Activated naive CD8-positive, alpha-beta T cell (primary cell): Measurements from ENCODE around the gene GSTO2.

Experiments
- H3K27ac Mint-ChIP-seq: one replicate; pipeline ENCODE4 v1.8.0; 2021; ENCODE audit warnings: mixed read lengths
- H3K27me3 Mint-ChIP-seq: one replicate; pipeline ENCODE4 v1.8.0; 2021; ENCODE audit warnings: mixed read lengths
- H3K36me3 Mint-ChIP-seq: one replicate; pipeline ENCODE4 v1.8.0; 2021; ENCODE audit warnings: mixed read lengths
- H3K4me1 Mint-ChIP-seq: one replicate; pipeline ENCODE4 v1.8.0; 2021; ENCODE audit warnings: low read depth, mixed read lengths
- H3K4me3 Mint-ChIP-seq: one replicate; pipeline ENCODE4 v1.8.0; 2021; ENCODE audit warnings: mild to moderate bottlenecking, mixed read lengths
- H3K9me3 Mint-ChIP-seq: one replicate; pipeline ENCODE4 v1.8.0; 2021; ENCODE audit warnings: low read depth, mixed read lengths

Gene GSTO2

GRCh38 chr10:104286939-104287338, 18.0 kb downstream of the GSTO2 start:
- Mint-ChIP-seq H3K4me3 (no peak overlapping the region), H3K27me3 (peaks cover 12% of the 10 kb centered on the region)

DNA sequence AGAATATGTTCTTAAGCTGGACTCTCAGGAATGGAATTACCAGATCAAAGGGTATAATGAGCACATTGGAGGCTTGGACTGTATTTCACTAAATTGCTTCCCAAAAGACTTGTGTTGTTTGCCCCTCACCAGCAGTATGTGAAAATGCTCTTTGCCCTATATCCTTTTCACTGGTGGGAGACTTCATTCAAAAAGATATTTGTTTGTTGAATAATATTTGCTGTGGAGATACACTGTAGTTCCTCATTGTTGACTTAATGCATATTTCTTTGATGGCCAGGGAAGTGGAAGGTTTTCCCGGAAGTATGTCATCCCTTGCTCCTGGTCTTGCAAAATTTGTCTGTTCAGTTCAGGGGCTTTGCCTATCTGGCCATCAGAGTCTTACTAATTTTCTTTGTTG, 19.4 kb downstream of the GSTO2 start:
- H3K27ac Mint-ChIP-seq: no peak overlapping the region
- peaks cover 2% of the 10 kb centered on the region for H3K36me3 Mint-ChIP-seq
- no peak overlapping the region for H3K4me3 Mint-ChIP-seq
- peaks cover 12% of the 10 kb centered on the region for H3K4me1 Mint-ChIP-seq
- no peaks in the 10 kb centered on the region for H3K9me3 Mint-ChIP-seq
- peaks cover 12% of the 10 kb centered on the region for H3K27me3 Mint-ChIP-seq

More at GRCh38 chr10:104286939-104287338, 18.0 kb downstream of the GSTO2 start:
- Mint-ChIP-seq H3K4me1 (peaks cover 7% of the 10 kb centered on the region), H3K27ac (no peak overlapping the region), H3K36me3 (peaks cover 2% of the 10 kb centered on the region), H3K9me3 (no peaks in the 10 kb centered on the region)

- H3K36me3 Mint-ChIP-seq: peaks cover 2% of the 10 kb centered on the region
- H3K27me3 Mint-ChIP-seq: peaks cover 12% of the 10 kb centered on the region
- H3K27ac Mint-ChIP-seq: no peak overlapping the region
- H3K4me1 Mint-ChIP-seq: peaks cover 12% of the 10 kb centered on the region
- no peak overlapping the region for H3K4me3 Mint-ChIP-seq
- no peaks in the 10 kb centered on the region for H3K9me3 Mint-ChIP-seq
Measured at GRCh38 chr10:104291439-104291951, 22.5 kb downstream of the GSTO2 start.

DNA sequence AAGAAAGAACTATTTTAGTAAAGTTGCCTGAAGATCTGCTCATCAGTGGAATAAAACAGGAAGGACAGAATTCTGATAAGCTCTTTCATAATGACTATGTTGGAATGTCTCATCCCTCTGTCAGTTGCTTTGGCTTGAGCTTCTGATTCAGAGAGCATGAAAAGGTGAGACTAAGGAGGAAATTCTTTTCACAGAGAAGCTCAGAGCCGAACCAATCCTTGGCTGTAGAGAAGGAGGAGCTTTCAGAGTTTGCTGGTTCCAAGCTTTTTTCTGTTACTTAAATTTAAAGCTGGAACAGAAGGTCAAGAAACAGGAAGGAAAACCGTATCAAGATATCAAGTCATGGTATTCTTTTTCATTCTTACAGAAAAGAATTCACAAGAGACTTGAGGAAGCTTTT, 24.0 kb downstream of the GSTO2 start:
- no peak overlapping the region for H3K27ac Mint-ChIP-seq
- H3K36me3 Mint-ChIP-seq: no peaks in the 10 kb centered on the region
- peaks cover 12% of the 10 kb centered on the region for H3K27me3 Mint-ChIP-seq
- no peaks in the 10 kb centered on the region for H3K9me3 Mint-ChIP-seq
- peaks cover 12% of the 10 kb centered on the region for H3K4me1 Mint-ChIP-seq
- no peak overlapping the region for H3K4me3 Mint-ChIP-seq

DNA sequence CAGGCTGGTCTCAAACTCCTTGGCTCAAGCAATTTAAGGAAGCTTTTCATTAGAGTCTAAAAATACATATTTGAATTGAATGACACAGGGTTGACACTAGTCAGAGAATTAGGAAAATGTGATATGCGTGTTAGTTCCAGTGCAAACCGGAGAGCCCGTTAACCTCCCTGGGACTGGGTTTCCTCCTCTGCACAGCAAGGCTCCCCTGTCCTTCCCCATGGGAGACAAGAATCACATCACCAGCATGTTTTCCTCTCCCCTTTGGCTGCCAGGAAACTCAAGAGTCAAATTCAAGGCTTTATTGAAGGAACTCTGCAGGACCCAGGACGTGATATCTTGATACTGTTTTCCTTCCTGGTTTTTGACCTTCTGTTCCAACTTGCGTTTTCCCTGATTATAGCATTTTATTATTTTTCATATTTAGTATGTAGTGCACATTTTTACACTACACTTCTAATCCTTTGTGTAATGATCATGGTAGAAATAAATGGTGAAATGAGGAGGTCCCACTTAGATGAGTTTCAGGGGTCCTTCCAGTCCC, 24.9 kb downstream of the GSTO2 start:
- Mint-ChIP-seq H3K4me1 (peaks cover 12% of the 10 kb centered on the region), H3K27ac (no peak overlapping the region), H3K9me3 (no peaks in the 10 kb centered on the region), H3K27me3 (peaks cover 10% of the 10 kb centered on the region), H3K4me3 (no peak overlapping the region), H3K36me3 (no peaks in the 10 kb centered on the region)

GRCh38 chr10:104296687-104297436, 27.9 kb downstream of the GSTO2 start:
- Mint-ChIP-seq H3K4me3 (no peak overlapping the region), H3K36me3 (no peaks in the 10 kb centered on the region), H3K27me3 (no peaks in the 10 kb centered on the region), H3K9me3 (no peaks in the 10 kb centered on the region), H3K27ac (no peak overlapping the region), H3K4me1 (peaks cover 24% of the 10 kb centered on the region)

DNA sequence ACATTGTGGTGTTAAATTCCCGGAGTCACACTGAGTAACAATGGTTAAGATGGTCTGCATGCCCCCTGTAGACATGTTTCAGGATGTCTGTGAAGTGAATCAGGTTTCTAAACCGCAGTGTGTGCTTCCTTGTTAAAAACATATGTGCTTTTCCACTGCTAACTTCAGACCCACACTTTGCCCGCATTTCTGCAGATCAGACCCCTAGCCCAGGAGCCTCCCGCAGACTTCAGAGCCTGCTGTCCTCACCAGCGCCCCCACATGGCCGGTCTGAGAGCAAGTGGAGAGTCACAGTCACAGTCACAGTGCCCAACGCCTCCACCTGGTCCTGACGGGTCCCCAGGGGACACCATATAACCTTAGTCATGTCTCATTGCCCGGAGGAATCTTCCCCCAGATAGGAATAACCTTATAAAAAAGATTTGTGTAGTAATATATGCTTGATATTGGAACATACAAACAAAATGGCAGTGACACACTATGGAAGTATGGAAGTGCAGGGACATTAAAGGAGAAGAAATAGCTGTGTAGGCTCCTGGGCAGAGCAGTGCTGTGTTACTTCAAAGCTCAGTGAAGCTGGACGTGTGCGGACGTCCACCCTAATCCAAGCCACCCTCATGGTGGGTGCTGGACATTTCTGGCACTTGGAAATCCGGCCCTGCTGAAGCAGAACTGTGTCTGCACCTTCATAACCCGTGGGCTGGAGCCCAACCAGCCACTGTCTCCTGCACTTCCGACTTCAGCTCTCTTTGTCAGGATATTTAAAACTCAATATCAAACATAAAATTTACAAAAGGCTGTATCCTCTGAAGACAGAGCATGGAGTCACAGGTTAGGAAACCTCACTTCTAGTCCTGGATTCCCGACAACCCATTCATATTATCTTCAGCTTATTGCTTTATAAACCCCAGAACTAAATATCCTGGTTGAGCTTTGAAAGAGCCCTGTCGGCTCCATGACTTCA, 29.0 kb downstream of the GSTO2 start:
- H3K4me3 Mint-ChIP-seq: no peak overlapping the region
- no peaks in the 10 kb centered on the region for H3K27me3 Mint-ChIP-seq
- H3K9me3 Mint-ChIP-seq: no peaks in the 10 kb centered on the region
- H3K27ac Mint-ChIP-seq: no peak overlapping the region
- peaks cover 20% of the 10 kb centered on the region for H3K4me1 Mint-ChIP-seq
- H3K36me3 Mint-ChIP-seq: no peaks in the 10 kb centered on the region

DNA sequence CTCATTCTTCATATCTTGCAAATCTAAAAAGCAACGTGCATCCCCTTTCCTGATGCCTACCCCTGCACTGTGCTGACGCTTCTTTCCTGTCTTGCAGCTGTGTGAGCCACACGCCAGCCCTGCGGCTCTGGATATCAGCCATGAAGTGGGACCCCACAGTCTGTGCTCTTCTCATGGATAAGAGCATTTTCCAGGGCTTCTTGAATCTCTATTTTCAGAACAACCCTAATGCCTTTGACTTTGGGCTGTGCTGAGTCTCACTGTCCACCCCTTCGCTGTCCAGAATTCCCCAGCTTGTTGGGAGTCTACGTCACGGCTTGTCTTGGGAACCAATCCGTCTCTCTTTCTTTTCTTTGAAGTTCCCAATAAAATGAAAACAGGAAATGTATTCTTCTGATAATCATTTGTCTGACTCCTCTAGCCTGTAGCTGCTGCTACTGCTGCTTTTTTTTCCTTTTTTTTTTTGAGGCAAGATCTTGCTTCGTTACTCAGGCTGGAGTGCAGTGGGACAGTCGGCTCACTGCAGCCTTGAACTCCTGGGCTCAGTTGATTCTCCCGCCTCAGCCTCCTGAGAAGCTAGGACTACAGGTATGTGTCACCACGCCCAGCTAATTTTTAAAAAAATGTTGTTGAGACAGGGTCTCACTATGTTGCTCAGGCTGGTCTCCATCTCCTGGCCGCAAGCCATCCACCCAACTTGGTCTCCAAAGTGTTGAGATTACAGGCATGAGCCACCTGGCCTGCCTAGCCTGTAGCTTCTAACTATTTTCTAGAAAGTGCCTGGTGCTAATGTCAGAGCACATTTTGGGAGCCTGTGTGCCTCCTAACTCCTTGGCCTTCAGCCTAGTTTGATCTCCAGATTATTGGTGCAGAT, 30.3 kb downstream of the GSTO2 start:
- peaks cover 23% of the 10 kb centered on the region for H3K4me1 Mint-ChIP-seq

DNA sequence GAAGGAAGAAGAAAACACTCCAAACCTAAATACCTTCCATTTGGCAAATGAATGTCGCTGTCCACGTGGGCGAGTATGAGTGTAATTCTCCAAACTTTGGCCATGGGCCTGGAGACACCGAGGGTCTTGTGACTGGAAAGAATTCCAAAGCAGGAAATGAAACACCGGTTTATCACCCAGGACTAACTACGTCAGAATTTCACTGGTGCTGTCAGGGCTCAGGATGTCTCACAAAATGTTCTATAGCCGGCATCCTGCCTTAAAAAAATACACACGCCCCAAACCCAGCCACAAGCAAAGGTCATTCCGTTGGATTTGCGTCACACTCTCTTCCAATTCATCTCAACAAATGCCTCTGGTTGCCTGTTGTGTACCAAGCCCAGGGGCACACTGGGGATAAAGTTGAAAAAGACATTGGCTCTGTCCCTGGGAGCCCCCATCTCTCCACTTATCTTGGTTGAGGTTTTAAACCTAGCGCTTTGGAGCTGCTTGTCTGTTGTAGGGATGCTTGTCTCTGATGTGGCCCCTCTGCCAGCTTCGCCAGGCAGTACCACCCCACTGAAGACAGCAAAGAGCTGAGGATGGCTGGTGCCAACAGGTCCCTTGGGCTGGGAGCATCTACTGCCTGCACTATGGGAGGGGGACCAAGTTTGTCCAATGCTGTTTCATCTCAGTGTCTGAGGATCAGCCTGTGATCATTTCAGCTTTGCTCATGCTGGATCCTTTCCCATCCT, 31.2 kb downstream of the GSTO2 start:
- Mint-ChIP-seq H3K27ac (no peak overlapping the region), H3K4me3 (no peak overlapping the region), H3K27me3 (no peaks in the 10 kb centered on the region), H3K9me3 (no peaks in the 10 kb centered on the region), H3K4me1 (peaks cover 26% of the 10 kb centered on the region), H3K36me3 (no peaks in the 10 kb centered on the region)

More for the DNA sequence above, 30.3 kb downstream of the GSTO2 start:
- no peak overlapping the region for H3K4me3 Mint-ChIP-seq
- H3K36me3 Mint-ChIP-seq: no peaks in the 10 kb centered on the region
- no peak overlapping the region for H3K27ac Mint-ChIP-seq
- no peaks in the 10 kb centered on the region for H3K9me3 Mint-ChIP-seq
- H3K27me3 Mint-ChIP-seq: no peaks in the 10 kb centered on the region

DNA sequence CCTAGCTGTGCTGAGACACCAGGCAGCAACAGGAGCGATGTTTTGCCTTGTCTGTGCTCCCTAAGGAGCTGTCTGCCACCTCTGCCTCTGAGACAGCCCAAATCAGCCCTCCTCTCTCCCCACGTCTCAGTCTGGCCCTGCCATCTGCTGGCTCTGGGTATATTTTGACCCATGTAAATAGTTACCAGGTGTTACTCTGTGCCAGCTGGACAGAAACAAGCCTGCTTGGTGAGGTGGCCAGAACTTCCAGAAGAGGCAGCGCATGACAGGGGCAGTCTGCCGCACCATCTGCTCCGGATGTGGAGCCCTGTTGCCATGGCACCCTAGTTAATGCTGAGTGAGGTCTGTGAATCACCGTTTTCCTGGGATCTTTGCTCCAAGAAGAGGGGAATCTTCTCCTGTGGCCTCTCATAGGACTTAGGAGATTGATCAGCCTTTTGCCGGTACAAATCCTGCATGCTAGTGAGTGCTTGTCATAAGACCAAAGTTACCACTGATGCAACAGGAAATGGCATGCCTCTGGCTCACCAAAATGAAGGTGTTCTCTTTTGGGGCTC, 31.8 kb downstream of the GSTO2 start:
- Mint-ChIP-seq H3K4me1 (peaks cover 30% of the 10 kb centered on the region), H3K27me3 (no peaks in the 10 kb centered on the region), H3K9me3 (no peaks in the 10 kb centered on the region), H3K36me3 (no peaks in the 10 kb centered on the region), H3K4me3 (no peak overlapping the region), H3K27ac (peak overlapping the region; percentile 22)

DNA sequence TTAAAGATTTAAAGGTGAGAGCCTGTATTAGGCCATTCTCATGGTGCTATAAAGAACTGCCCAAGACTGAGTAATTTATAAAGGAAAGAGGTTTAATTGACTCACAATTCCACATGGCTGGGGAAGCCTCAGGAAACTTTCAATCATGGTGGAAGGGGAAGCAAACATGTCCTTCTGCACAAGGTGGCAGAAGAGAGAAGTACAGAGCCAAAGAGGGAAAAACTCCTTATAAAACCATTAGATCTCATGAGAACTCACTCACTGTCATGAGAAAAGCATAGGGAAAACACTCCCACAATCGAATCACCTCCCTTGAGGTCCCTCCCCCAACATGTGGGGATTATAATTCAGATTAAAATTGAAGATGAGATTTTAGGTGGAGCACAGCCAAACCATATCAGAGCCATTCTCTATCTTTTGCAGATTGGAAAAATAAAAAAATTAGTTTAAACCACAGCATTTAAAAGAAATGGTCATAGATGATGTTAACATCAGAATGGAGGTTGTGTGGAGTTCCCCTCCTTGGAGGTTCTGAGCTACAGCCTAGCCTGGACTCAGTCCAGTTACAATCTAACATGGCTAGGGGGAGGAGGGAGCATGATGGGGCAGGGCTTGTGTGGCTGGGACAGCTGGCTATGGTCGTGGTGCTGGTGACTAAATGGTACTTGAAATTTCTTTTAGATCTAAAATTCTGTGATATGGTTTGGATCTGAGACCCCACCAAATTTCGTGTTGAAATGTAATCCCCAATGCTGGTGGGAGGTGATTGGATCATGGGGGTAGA, 33.1 kb downstream of the GSTO2 start:
- H3K27ac Mint-ChIP-seq: no peak overlapping the region
- no peaks in the 10 kb centered on the region for H3K36me3 Mint-ChIP-seq
- H3K4me3 Mint-ChIP-seq: no peak overlapping the region
- peaks cover 42% of the 10 kb centered on the region for H3K4me1 Mint-ChIP-seq
- H3K27me3 Mint-ChIP-seq: no peaks in the 10 kb centered on the region
- no peaks in the 10 kb centered on the region for H3K9me3 Mint-ChIP-seq

DNA sequence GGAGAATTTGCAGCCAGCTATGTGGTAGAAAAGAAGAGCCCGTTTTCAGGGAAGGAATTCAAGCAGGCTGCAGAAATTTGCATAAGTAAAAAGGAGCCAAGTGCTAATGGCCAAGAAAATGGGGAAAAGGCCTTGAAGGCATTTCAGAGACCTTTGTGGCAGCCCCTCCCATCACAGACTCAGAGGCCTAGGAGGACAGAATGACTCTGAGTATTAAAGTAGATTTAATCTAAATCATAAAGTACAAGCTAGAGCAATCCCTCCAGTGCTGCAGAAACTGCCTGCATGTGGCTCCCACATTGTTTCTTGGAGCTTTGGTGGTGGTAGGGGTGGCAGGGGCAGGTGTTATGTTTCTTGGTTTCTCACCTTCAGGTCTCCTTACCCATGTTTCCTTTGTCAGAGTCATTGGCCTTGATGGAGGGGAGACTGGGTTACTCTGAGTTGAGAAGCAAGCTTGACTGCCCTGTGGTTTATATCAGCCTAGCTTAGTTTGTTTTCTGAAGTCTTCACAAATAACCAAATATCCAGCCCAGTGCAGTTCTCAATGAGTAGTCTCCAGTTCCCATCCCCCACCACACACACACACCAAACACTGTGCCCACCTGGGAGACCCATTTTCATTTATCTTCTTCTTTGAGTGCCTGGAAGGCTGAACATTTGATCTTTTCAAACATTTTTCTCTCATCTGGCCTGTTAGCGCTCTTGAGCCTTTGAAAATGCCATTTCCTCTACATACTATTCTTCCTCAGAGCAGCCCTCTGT, 34.8 kb downstream of the GSTO2 start:
- Mint-ChIP-seq H3K4me3 (no peak overlapping the region), H3K9me3 (no peaks in the 10 kb centered on the region), H3K27me3 (no peaks in the 10 kb centered on the region), H3K4me1 (peaks cover 59% of the 10 kb centered on the region), H3K27ac (peak overlapping the region; percentile 24), H3K36me3 (no peaks in the 10 kb centered on the region)
